WTC11 (cell line): ENCODE results near the gene PPP2R2C. TPM values are rescaled to one million over a fixed set of nuclear protein-coding genes. Genes with fewer than 3 reads are reported as not detected.

Experiments used
- ATAC-seq: fragments of 200-7000 bp; cut with Tn5 transposase; 2 replicates; pipeline ENCODE4 v1.10.0; 2021; ENCODE audit warnings: mild to moderate bottlenecking, moderate library complexity
- CTCF ChIA-PET: fragments of 300-600 bp; sonication (Branson Sonifier 250); formaldehyde crosslinking; loops from one replicate; lab custom pipeline; 2021; ENCODE audit warnings: antibody characterized with exemption; lab: Charles Lee
- POLR2A ChIA-PET: fragments of 350-600 bp; sonication (Branson Sonifier 250); formaldehyde crosslinking; loops from one replicate; lab custom pipeline; 2021; ENCODE audit warnings: antibody characterized with exemption; lab: Charles Lee
- DNase-seq: peaks from one replicate; pipeline ENCODE4 v3.0.0; 2021; ENCODE audit warnings: low spot score
- H3K27ac Mint-ChIP-seq: 2 replicates; pipeline ENCODE4 v1.8.0; 2021; ENCODE audit warnings: mixed read lengths
- H3K27me3 Mint-ChIP-seq: 2 replicates; pipeline ENCODE4 v1.8.0; 2021; ENCODE audit warnings: low read depth, mild to moderate bottlenecking, moderate library complexity, mixed read lengths
- H3K36me3 Mint-ChIP-seq: 2 replicates; pipeline ENCODE4 v1.8.0; 2021; ENCODE audit warnings: mixed read lengths
- H3K4me1 Mint-ChIP-seq: 2 replicates; pipeline ENCODE4 v1.8.0; 2022; ENCODE audit warnings: mixed read lengths
- H3K4me3 Mint-ChIP-seq: 2 replicates; pipeline ENCODE4 v1.8.0; 2021; ENCODE audit warnings: mild to moderate bottlenecking, moderate library complexity, mixed read lengths
- H3K9me3 Mint-ChIP-seq: 2 replicates; pipeline ENCODE4 v1.8.0; 2021; ENCODE audit warnings: mixed read lengths
- AFF4 ChIP-seq: sonication (generic); formaldehyde crosslinking; IDR thresholded peaks from 2 replicates; pipeline ENCODE4 v1.8.1; 2023; ENCODE audit warnings: mild to moderate bottlenecking, missing genetic modification reagents, borderline replicate concordance
- ATF6 ChIP-seq: sonication (generic); formaldehyde crosslinking; IDR thresholded peaks from 2 replicates; pipeline ENCODE4 v1.8.1; 2023; ENCODE audit warnings: mild to moderate bottlenecking, missing genetic modification reagents
- CREM ChIP-seq: sonication (generic); formaldehyde crosslinking; IDR thresholded peaks from 2 replicates; pipeline ENCODE4 v1.8.1; 2022; ENCODE audit warnings: mild to moderate bottlenecking, missing genetic modification reagents, moderate library complexity
- GRHL2 ChIP-seq: fragments of 250-450 bp; sonication (Bioruptor Pico); IDR thresholded peaks from 2 replicates; pipeline ENCODE4 v1.8.0; 2022; ENCODE audit warnings: mild to moderate bottlenecking, moderate library complexity; ENCODE audit not compliant: insufficient replicate concordance, severe bottlenecking
- HMGXB4 ChIP-seq: sonication (generic); formaldehyde crosslinking; IDR thresholded peaks from 2 replicates; pipeline ENCODE4 v1.8.1; 2023; ENCODE audit warnings: mild to moderate bottlenecking, moderate library complexity, missing genetic modification reagents
- MYBL2 ChIP-seq: sonication (generic); formaldehyde crosslinking; IDR thresholded peaks from 2 replicates; pipeline ENCODE4 v1.8.1; 2023; ENCODE audit warnings: mild to moderate bottlenecking, moderate library complexity, missing genetic modification reagents
- PREB ChIP-seq: sonication (generic); formaldehyde crosslinking; IDR thresholded peaks from 2 replicates; pipeline ENCODE4 v1.8.1; 2022; ENCODE audit warnings: mild to moderate bottlenecking, missing genetic modification reagents, moderate library complexity, borderline replicate concordance
- ZNF219 ChIP-seq: sonication (generic); formaldehyde crosslinking; IDR thresholded peaks from 2 replicates; pipeline ENCODE4 v1.8.0; 2023; ENCODE audit warnings: missing genetic modification reagents, mild to moderate bottlenecking, borderline replicate concordance
- ZNF281 ChIP-seq: sonication (generic); formaldehyde crosslinking; IDR thresholded peaks from 2 replicates; pipeline ENCODE4 v1.8.0; 2023; ENCODE audit warnings: mild to moderate bottlenecking, missing genetic modification reagents
- ZNF423 ChIP-seq: fragments of 250-450 bp; sonication (Bioruptor Pico); IDR thresholded peaks from 2 replicates; pipeline ENCODE4 v2.1.2; 2022; ENCODE audit warnings: mild to moderate bottlenecking, moderate library complexity
- ZNF425 ChIP-seq: fragments of 250-450 bp; sonication (Bioruptor Pico); conservative IDR thresholded peaks from 2 replicates; pipeline ENCODE4 v1.9.0; 2021; ENCODE audit warnings: mild to moderate bottlenecking
- ZSCAN18 ChIP-seq: fragments of 250-450 bp; sonication (Bioruptor Pico); IDR thresholded peaks from 2 replicates; pipeline ENCODE4 v2.1.2; 2022; ENCODE audit warnings: mild to moderate bottlenecking, moderate library complexity
- total RNA-seq: library from RNA; stranded (reverse); gene quantifications from 3 replicates; pipeline ENCODE4 v1.2.3, GENCODE V29; 2021

Gene PPP2R2C
- total RNA-seq, 1 experiment from 2014 or later = 11.5 TPM

- CTCF ChIA-PET = interaction anchor here (1.5 kb wide), 1 partner anchor 54 kb away, joined by 5 read pairs; no protein-coding TSS in a partner anchor
These were observed 87.1 kb downstream of the PPP2R2C start for GRCh38 chr4:6385288-6385687.

GRCh38 chr4:6384541-6384940 is 87.9 kb downstream of the PPP2R2C start:
- Mint-ChIP-seq H3K4me1 (peaks cover 6% of the 10 kb centered on the region), H3K27ac (no peak overlapping the region), H3K36me3 (no peaks in the 10 kb centered on the region), H3K4me3 (no peak overlapping the region), H3K27me3 (no peaks in the 10 kb centered on the region), H3K9me3 (no peaks in the 10 kb centered on the region)
- POLR2A ChIA-PET = no interaction called here
- ATAC-seq (no peak), DNase-seq (no peak)
- CTCF ChIA-PET = no interaction called here
- no peak for TF ChIP-seq ZNF425 (CRISPR knock-in tag)
- TF ChIP-seq AFF4 (CRISPR knock-in tag) = no peak
- TF ChIP-seq ATF6 = no peak

More at GRCh38 chr4:6385288-6385687, 87.1 kb downstream of the PPP2R2C start:
- POLR2A ChIA-PET = no interaction called here
- Mint-ChIP-seq H3K9me3 (no peaks in the 10 kb centered on the region), H3K4me1 (0 out of 2 replicates have a peak, but pooled peaks cover under 1% of the 10 kb centered on the region), H3K27me3 (no peaks in the 10 kb centered on the region), H3K36me3 (no peaks in the 10 kb centered on the region), H3K27ac (no peak overlapping the region), H3K4me3 (no peak overlapping the region)
- TF ChIP-seq MYBL2 (CRISPR knock-in tag) (no peak), GRHL2 (CRISPR knock-in tag) (no peak), PREB (CRISPR knock-in tag) (no peak), HMGXB4 (no peak), ZNF219 (CRISPR knock-in tag) (no peak), ZSCAN18 (no peak), CREM (CRISPR knock-in tag) (no peak), ZNF281 (CRISPR knock-in tag) (no peak), ZNF423 (CRISPR knock-in tag) (no peak)
- DNase-seq (no peak), ATAC-seq (no peak)
